Embryonic facial prominence (tissue), 1 donor: ENCODE data around the gene DYNLRB1.
"Not testable (repeated sequence)": the region's sequence is repeated elsewhere in the genome, so short reads cannot be mapped to it uniquely, and the experiment has no call there.

Experiments used
- DNase-seq: peaks from one replicate; pipeline ENCODE4 v3.0.0-alpha.2; 2016; ENCODE audit errors: extremely low spot score

The DYNLRB1 gene

GRCh38 chr20:34516247-34517113, at the start of gene DYNLRB1:
TSS of gene DYNLRB1 (plus strand) at chr20:34516422. CDS start at chr20:34516459, 37 bp downstream.
- peak; percentile 94 for DNase-seq

GRCh38 chr20:34468951-34469350, 47.3 kb upstream of the DYNLRB1 start:
- DNase-seq, result no peak

DNA sequence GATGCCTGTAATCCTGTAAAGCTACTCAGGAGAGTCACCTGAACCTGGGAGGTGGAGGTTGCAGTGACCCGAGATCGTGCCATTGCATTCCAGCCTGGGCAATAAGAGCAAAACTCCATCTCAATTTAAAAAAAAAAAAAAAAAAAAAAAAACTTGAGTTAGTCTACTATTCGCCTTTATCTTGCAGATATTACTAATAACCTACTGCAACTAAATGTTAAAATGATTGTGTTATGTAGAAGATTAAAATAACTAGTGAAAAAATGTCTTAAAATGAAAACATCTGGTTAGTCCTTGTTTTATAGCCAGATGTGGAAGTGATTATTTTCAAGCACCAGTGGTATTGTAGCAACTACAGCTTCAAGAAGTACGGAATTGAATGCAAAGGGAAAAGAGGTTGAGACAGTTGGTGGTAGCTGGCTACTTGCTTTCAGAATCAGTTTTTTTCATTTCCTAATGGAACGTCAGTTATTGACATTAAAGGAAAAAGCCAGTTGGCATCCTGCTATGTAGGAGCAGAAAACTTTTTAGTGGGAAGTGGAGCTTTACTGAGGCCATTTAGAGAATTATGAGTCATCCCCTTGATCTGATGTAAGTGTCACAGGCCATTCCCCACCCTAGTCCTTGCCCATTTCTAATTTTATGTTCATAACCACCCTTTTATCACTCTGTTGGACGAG, 43.8 kb upstream of the DYNLRB1 start:
- DNase-seq, result no peak

DNA sequence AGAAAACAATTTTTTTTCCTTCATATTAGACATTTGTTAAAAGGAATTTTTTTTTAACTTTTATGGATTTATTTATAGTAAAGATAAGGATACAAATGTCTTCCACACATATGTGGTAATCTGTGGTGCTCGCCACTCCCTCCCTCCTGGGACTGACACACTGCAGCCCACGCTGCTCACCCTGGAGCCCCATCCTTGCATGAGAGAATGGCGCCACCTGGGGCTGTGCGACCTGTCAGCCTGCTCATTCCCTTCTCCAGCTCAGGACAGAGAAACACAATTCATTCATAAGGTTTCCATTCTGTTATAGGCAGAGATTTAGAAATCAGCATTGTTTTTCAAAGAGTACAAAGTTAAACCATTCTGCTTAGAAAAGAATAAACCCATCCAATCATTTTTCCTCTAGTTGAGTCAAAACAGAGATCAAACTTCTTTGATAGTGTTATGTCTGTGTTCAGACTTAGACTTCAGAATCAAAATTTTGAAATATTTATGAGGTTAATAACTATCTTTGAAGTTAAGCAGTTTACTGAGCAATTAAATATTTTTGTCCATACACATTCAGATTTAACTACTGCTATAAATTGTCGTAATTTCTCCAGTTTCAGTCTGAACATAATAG, 42.8 kb upstream of the DYNLRB1 start:
- no peak for DNase-seq

DNA sequence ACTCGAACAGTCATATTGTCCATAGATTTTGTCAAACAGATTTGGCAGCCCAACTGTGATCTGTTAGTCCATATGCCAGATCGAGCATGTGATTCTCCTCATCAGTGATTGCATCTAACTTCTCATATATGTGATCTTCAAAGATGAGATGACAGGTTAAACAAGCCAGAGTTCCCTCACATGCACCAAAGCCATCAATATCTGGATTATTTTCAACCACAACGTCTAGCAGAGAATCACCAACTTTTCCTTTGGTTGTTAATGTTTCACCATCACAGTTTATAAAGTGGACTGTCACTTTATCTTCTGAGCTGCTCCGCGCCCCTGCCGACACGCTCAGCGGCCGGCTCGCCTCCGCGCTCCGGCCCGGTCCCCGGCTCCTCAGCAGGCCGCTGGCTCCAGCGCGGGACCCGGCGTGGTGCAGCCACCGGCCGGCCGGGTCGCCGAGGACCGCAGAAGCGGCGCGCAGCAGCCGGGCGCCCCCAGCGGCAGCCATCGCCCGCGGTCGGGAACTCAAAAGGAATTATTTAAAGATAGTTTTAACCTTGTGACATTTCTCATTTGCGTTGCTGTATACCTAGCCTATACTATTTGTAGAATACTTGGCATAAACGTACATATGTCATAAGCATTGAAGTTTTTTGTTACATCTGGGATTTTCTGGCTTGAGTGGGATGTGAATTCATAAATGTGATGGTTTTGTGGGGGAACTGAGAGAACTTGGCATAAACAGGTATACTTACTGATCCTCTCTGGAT, 40.1 kb upstream of the DYNLRB1 start:
- no peak for DNase-seq

GRCh38 chr20:34479627-34480026, 36.6 kb upstream of the DYNLRB1 start:
- DNase-seq, result no peak

DNA sequence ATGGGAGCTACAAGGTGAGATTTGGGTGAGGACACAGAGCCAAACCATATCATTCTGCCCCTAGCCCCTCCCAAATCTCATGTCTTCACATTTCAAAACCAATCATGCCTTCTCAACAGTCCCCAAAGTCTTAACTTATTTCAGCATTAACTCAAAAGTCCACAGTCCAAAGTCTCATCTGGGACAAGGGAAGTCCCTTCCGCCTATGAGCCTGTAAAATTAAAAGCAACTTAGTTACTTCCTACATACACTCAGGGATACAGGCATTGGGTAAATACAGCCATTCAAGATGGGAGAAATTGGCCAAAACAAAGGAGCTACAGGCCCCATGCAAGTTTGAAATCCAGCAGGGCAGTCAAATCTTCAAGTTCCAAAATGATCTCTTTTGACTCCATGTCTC, 34.1 kb upstream of the DYNLRB1 start:
- DNase-seq, result not testable (repeated sequence)

DNA sequence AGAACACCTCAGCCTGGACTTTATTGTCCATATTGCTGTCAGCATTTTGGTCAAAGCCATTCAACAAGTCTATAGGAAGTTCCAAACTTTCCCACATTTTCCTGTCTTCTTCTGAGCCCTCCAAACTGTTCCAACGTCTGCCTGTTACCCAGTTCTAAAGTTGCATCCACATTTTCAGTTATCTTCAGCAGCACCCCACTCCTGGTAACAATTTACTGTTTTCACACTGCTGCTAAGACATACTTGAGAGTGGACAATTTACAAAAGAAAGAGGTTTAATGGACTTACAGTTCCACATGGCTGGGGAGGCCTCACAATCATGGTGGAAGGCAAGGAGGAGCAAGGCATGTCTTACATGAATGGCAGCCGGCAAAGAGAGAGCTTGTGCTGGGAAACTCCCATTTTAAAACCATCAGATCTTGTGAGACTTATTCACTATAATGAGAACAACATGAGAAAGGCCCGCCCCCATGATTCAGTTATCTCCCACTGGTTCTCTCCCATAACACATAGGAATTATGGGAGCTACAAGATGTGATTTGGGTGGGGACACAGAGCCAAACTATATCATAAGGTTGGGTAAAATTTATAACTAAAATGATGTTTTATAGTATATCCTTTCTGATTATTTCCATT, 32.5 kb upstream of the DYNLRB1 start:
- not testable (repeated sequence) for DNase-seq

GRCh38 chr20:34485068-34485634, 31.1 kb upstream of the DYNLRB1 start:
- no peak for DNase-seq

- no peak for DNase-seq
Observed at GRCh38 chr20:34491226-34491931, 24.8 kb upstream of the DYNLRB1 start.

DNA sequence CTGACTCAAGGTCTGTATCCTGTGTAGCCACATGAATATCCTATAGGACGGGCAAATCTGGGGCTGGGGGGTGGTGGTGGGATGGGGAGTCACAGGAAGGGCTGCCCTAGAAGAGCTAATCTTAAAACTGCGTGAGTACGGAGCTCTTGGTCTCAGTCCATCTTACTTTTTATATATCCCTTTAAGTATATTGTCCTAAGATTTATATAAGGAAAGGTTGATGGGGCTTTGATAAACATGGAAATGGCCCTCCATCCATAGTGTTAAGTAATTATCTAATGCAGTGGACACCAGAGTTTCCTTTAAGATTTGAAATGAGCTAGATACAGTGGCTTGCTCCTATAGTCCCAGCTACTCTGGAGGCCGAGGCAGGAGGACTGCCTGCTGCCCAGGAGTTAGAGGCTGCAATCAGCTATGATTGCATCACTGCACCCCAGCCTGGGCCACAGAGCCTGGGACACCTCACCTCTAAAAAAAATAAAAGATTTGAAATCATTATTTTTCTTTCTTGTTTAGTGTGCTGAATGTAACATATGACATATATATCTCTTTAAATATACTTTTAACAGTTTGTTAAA, 24.2 kb upstream of the DYNLRB1 start:
- no peak for DNase-seq

- DNase-seq, result no peak
Observed at GRCh38 chr20:34493646-34494045, 22.6 kb upstream of the DYNLRB1 start.

DNA sequence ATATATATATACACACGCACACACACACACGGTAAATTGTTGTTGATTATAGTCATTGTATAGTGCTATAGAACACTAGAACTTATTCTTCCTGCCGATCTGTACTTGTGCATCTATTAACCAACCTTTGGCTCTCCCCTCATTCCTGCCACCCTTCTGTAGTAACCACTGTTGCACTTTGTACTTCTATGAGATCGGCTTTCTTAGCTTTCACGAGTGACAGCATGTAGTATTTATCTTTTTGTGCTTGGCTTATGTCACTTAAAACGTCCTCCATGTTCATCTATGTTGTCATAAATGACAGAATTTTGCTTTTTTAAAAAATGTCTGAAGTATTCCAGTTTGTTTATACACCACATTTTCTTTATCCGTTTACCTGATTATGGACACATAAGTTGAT, 20.9 kb upstream of the DYNLRB1 start:
- DNase-seq, result no peak

GRCh38 chr20:34495916-34496315, 20.3 kb upstream of the DYNLRB1 start:
- no peak for DNase-seq

DNA sequence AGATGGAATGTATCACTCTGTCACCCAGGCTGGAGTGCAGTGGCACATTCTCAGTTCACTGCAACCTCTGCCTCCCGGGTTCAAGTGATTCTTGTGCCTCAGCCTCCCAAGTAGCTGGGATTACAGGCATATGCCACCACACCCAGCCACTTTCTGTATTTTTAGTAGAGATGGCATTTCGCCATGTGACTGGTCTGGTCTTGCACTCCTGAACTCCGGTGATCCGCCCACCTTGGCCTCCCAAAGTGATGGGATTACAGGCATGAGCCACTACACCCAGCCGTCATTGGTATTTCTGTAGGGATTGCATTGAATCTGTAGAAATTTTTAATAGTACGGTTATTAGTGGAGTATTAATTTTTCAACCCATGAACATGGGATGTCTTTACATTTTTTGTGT, 18.6 kb upstream of the DYNLRB1 start:
- DNase-seq, result not testable (repeated sequence)

- DNase-seq, result no peak
Observed at GRCh38 chr20:34500823-34501222, 15.4 kb upstream of the DYNLRB1 start.

DNA sequence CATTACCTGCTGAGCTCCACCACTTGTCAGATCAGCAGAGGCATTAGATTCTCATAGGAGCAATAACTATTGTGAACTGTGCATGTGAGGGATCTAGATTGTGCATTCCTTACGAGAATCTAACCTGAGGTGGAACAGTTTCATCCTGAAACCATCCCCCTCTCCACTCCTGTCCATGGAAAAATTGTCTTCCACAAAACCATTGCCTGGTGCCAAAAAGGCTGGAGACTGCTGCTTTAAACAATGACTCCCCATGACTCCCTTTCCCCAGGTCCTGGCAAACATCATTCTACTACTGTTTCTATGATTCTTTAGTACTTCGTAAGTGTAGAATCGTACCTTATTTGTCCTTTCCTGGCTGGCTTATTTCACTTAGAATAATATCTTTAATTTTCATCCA, 9.7 kb upstream of the DYNLRB1 start:
- DNase-seq, result no peak

- DNase-seq, result no peak
Observed at GRCh38 chr20:34507702-34508413, 8.4 kb upstream of the DYNLRB1 start.

DNA sequence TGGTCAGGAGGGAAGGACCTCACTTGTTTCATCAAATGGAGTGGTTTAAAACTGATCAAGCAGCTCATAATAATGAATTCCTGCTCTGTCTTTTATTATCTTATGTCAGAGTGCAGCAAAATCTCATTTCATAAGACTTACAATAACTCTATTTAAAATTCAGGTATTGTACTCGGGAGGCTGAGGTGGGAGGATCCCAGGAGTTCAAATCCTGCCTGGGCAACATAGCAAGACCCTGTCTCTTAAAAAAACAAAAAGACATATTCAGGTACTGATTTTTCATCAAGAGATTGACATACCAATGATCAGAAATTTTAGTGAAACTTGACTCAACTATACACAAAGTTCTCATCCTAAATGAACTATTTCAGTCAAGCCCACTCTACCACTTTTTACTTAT, 5.6 kb upstream of the DYNLRB1 start:
- no peak for DNase-seq
